ENCODE results near the gene C1orf159.

The C1orf159 gene

DNA sequence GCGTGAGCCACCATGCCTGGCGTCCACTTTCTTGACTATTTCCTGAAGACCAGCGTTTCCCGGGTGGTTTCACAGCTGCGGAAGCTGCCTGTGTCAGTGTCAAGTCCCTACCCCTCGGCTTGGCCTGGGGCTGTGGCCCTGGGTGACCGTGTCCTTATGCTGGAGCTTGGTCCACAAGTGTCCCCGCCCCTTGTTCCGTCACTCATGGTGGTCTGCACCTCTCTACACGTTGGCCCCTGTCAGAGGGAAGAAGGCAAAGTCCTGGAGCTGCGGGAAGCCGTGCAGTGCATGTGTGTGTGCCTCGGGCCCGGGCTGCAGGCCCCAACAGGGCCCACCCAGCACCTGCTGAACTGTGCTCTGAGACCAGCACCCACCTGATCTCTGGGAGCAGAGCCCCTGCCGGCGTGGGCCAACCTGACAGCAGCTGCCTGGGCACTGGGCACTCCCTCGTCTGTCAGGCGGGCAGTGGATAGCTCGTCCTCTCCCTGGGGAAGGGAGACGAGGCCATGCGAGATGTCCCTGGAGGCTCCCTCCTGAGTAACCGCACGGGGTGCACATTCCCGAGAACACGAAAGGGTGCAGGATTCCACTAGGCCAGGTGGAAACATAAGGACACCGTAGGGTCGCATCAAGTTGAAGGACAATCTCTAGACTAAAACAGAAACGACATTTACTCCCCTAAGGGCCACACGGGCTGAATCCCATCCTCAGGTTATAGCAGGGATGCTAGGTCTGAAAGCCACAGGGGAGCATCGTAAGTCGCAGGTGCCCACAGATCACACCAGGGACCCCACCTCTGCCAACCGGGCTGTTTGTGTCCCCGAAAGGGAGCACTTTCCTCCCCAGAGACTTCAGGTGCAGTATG lies 2.4 kb upstream of the C1orf159 start:
- TF ChIP-seq CTCF (IDR thresholded peaks at IDR 0.05; ENCODE audit: insufficient read depth, low read length, poor library complexity, severe bottlenecking): no peak
- TF ChIP-seq EZH2phosphoT487 (conservative IDR thresholded peaks at IDR 0.05; ENCODE audit: low read length): no peak

GRCh38 chr1:1117469-1117831 lies 1.6 kb upstream of the C1orf159 start:
- H3K4me3 ChIP-seq (ENCODE audit: insufficient read depth, low read length, poor library complexity, severe bottlenecking): no peak overlapping the region
- H3F3A ChIP-seq (ENCODE audit: insufficient read depth): no peaks in the 10 kb centered on the region
- H3K79me2 ChIP-seq (ENCODE audit: insufficient read depth, low read length): peaks cover 3% of the 10 kb centered on the region; the same call in 1 of the 2 replicates
- H3K36me3 ChIP-seq (ENCODE audit: low read length): no peaks in the 10 kb centered on the region
- TF ChIP-seq EZH2phosphoT487 (conservative IDR thresholded peaks at IDR 0.05; ENCODE audit: low read length) (no peak), CTCF (IDR thresholded peaks at IDR 0.05; ENCODE audit: insufficient read depth, low read length, poor library complexity, severe bottlenecking) (no peak)
- no peaks in the 10 kb centered on the region for H3K9me2 ChIP-seq (replicated peaks; ENCODE audit: insufficient read depth, low read length)
- no peaks in the 10 kb centered on the region for H4K20me1 ChIP-seq (ENCODE audit: low read depth, low read length)
- no peaks in the 10 kb centered on the region for H3K9me3 ChIP-seq (ENCODE audit: insufficient read depth, low read length)
- no peaks in the 10 kb centered on the region for H3K27me3 ChIP-seq (ENCODE audit: low read length)
- no peak overlapping the region for H2AFZ ChIP-seq (ENCODE audit: low read depth, low read length, severe bottlenecking)
- H3K9ac ChIP-seq (ENCODE audit: low read length): no peak overlapping the region
- H3K27ac ChIP-seq (ENCODE audit: low read depth, low read length): no peak overlapping the region
- H3K4me2 ChIP-seq (ENCODE audit: low read depth, low read length, poor library complexity, severe bottlenecking): no peak overlapping the region

More for the DNA sequence above, 2.4 kb upstream of the C1orf159 start:
- Histone ChIP-seq H3K9me3 (ENCODE audit: insufficient read depth, low read length) (no peaks in the 10 kb centered on the region), H3K4me3 (ENCODE audit: insufficient read depth, low read length, poor library complexity, severe bottlenecking) (no peak overlapping the region), H3K4me2 (ENCODE audit: low read depth, low read length, poor library complexity, severe bottlenecking) (no peak overlapping the region), H3K27ac (ENCODE audit: low read depth, low read length) (no peak overlapping the region), H3K9ac (ENCODE audit: low read length) (no peak overlapping the region), H3F3A (ENCODE audit: insufficient read depth) (no peaks in the 10 kb centered on the region), H3K27me3 (ENCODE audit: low read length) (no peaks in the 10 kb centered on the region), H3K36me3 (ENCODE audit: low read length) (no peaks in the 10 kb centered on the region), H3K9me2 (replicated peaks; ENCODE audit: insufficient read depth, low read length) (no peaks in the 10 kb centered on the region), H4K20me1 (ENCODE audit: low read depth, low read length) (no peaks in the 10 kb centered on the region), H2AFZ (ENCODE audit: low read depth, low read length, severe bottlenecking) (no peak overlapping the region), H3K79me2 (ENCODE audit: insufficient read depth, low read length) (peaks cover 3% of the 10 kb centered on the region; the same call in 1 of the 2 replicates)

DNA sequence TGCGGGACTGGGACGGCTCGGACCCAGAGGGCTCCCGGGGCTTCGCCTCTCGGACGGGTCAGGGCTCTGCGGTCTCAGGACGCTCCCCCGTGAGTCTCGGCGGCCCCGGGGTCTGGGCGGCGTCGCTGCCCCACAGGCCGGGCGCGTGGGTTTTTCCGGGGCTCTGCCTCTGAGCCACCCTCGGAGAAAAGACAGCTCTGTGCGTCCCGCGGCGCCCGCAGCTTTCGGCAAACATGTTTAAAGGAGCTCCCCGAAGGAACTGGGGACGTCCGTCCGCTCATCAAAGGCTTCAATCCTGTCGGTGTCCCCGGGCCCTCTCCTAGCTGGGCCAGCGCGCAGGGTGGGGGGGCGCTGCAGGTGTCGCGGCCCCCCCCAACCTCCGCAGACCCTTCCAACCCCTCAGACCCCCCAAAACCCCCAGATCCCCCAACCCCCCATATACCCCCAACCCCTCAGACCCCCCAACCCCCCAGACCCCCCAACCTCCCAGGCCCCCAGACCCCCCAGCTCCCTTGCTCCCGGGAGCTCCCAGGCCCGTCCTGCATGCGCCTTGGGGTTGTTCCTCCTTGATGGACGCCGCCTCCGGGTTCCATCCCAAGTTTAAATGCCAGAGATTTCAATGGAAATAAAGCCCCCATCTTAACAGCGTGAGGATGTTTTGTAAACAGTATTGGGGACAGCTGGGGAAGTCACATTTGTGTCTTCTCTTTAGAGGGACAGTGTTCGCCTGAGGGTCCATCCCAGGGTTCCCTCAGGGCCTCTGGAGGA lies 996 bp upstream of the C1orf159 start:
- no peaks in the 10 kb centered on the region for H3K36me3 ChIP-seq (ENCODE audit: low read length)
- H3K27me3 ChIP-seq (ENCODE audit: low read length): no peaks in the 10 kb centered on the region
- H3K4me2 ChIP-seq (ENCODE audit: low read depth, low read length, poor library complexity, severe bottlenecking): peak overlapping the region; percentile 62
- H3K27ac ChIP-seq (ENCODE audit: low read depth, low read length): no peak overlapping the region
- TF ChIP-seq CTCF (IDR thresholded peaks at IDR 0.05; ENCODE audit: insufficient read depth, low read length, poor library complexity, severe bottlenecking): no peak
- no peak for TF ChIP-seq EZH2phosphoT487 (conservative IDR thresholded peaks at IDR 0.05; ENCODE audit: low read length)
- H3K9ac ChIP-seq (ENCODE audit: low read length): peak overlapping the region; percentile 38
- H3K4me3 ChIP-seq (ENCODE audit: insufficient read depth, low read length, poor library complexity, severe bottlenecking): peak overlapping the region; percentile 56
- H3K9me3 ChIP-seq (ENCODE audit: insufficient read depth, low read length): no peaks in the 10 kb centered on the region
- no peaks in the 10 kb centered on the region for H3F3A ChIP-seq (ENCODE audit: insufficient read depth)
- no peaks in the 10 kb centered on the region for H3K9me2 ChIP-seq (replicated peaks; ENCODE audit: insufficient read depth, low read length)
- H4K20me1 ChIP-seq (ENCODE audit: low read depth, low read length): no peaks in the 10 kb centered on the region
- H3K79me2 ChIP-seq (ENCODE audit: insufficient read depth, low read length): peaks cover 3% of the 10 kb centered on the region; the same call in 1 of the 2 replicates
- peak overlapping the region; percentile 43 for H2AFZ ChIP-seq (ENCODE audit: low read depth, low read length, severe bottlenecking)
